Erythroblast (primary cell): ENCODE measurements around the gene DPYSL4.
"Not testable (repeated sequence)": the region's sequence is repeated elsewhere in the genome, so short reads cannot be mapped to it uniquely, and the experiment has no call there.

Experiments
- GATA1 ChIP-seq: IDR thresholded peaks from 2 replicates; pipeline ENCODE4 v1.6.1; 2011; ENCODE audit warnings: low read depth, mild to moderate bottlenecking, control low read depth, low read length, moderate library complexity
- POLR2A ChIP-seq: IDR thresholded peaks from 2 replicates; pipeline ENCODE4 v1.6.1; 2011; ENCODE audit warnings: mild to moderate bottlenecking, low read length

GRCh38 chr10:132159302-132160230, 27.2 kb upstream of the DPYSL4 start:
- not testable (repeated sequence) for TF ChIP-seq POLR2A, GATA1
